ENCODE measurements around the gene PITPNC1.

DNA sequence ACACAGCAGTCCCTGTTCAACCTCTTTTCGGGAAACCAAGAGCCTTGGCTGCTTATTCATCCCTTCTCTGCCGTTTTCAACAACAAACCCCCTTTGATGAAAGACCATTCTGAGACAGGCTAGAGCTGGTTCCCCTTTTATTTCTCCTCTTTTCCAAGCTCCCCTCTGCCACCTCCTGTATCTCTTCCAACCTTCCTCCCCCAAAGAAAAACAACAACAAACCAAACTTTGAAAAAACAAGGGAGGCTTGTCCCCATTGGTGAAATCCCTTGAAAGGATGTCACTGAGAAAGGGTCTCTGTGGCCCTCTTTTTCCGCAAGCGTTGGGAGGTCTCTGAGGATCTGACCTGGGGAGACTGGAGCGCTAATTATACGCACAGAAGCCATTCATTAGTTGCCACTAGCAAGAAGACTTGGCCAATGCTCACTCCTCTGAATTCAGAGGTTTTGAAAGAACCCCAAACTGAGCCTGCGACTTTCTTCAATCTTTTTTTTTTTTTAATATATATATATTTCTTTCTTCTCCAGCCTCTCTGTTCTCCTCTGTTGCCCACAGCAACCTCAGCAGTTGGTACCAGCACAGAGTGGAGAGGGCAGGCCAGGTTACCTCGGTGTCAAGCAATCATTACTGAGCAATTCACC lies 101.4 kb downstream of the PITPNC1 start:
- no peak for TF ChIP-seq CTCF (IDR thresholded peaks at IDR 0.05)
- TF ChIP-seq POLR2AphosphoS5 (IDR thresholded peaks at IDR 0.05), result no peak

Measured in esophagus muscularis mucosa (tissue), 3 donors.